ENCODE data around the gene IL6ST.

The IL6ST gene

DNA sequence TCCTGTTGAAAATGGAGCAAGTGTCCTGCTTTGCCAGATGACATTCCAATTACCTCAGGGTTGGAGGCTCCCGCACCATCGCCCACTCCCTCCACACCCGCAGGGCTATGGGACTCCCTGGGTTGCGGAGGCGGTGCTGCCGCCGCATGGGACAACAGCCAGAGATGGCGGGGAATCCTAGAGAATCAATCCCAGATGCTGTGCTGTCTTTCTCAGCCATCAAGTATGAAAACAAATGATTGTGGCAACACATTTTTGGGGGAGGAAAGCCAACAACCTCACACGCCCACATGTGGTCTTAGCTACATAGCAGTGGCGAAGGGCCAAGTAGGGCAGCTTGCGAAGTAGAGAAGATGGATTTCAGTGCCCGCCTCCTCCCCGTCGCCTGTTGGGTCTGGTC is 96.9 kb downstream of the IL6ST start:
- Histone ChIP-seq H3K9me3 (ENCODE audit: severe bottlenecking) (no peaks in the 10 kb centered on the region), H3K4me3 (ENCODE audit: low read depth, low read length) (no peak overlapping the region), H3K27me3 (ENCODE audit: insufficient read depth, low read depth, severe bottlenecking) (no peaks in the 10 kb centered on the region), H3K27ac (no peak overlapping the region), H3K36me3 (no peaks in the 10 kb centered on the region)
- no peak for DNase-seq
- TF ChIP-seq, protein P1, sequence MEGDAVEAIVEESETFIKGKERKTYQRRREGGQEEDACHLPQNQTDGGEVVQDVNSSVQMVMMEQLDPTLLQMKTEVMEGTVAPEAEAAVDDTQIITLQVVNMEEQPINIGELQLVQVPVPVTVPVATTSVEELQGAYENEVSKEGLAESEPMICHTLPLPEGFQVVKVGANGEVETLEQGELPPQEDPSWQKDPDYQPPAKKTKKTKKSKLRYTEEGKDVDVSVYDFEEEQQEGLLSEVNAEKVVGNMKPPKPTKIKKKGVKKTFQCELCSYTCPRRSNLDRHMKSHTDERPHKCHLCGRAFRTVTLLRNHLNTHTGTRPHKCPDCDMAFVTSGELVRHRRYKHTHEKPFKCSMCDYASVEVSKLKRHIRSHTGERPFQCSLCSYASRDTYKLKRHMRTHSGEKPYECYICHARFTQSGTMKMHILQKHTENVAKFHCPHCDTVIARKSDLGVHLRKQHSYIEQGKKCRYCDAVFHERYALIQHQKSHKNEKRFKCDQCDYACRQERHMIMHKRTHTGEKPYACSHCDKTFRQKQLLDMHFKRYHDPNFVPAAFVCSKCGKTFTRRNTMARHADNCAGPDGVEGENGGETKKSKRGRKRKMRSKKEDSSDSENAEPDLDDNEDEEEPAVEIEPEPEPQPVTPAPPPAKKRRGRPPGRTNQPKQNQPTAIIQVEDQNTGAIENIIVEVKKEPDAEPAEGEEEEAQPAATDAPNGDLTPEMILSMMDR (IDR thresholded peaks at IDR 0.05; ENCODE audit: low read depth, low read length) = no peak

- Histone ChIP-seq H3K27ac (no peak overlapping the region), H3K9me3 (ENCODE audit: severe bottlenecking) (no peaks in the 10 kb centered on the region), H3K36me3 (no peaks in the 10 kb centered on the region), H3K4me3 (ENCODE audit: low read depth, low read length) (no peak overlapping the region), H3K27me3 (ENCODE audit: insufficient read depth, low read depth, severe bottlenecking) (no peaks in the 10 kb centered on the region)
- DNase-seq = no peak
- TF ChIP-seq, protein P1 (IDR thresholded peaks at IDR 0.05; ENCODE audit: low read depth, low read length) = no peak
Measured at GRCh38 chr5:55897206-55897894, 97.4 kb downstream of the IL6ST start.

- TF ChIP-seq, protein P1 (IDR thresholded peaks at IDR 0.05; ENCODE audit: low read depth, low read length) = no peak
- no peak overlapping the region for H3K4me3 ChIP-seq (ENCODE audit: low read depth, low read length)
- DNase-seq = no peak
- no peaks in the 10 kb centered on the region for H3K27me3 ChIP-seq (ENCODE audit: insufficient read depth, low read depth, severe bottlenecking)
- no peaks in the 10 kb centered on the region for H3K36me3 ChIP-seq
- H3K9me3 ChIP-seq (ENCODE audit: severe bottlenecking) = no peaks in the 10 kb centered on the region
- H3K27ac ChIP-seq = no peak overlapping the region
Measured at GRCh38 chr5:55896663-55897062, 98.1 kb downstream of the IL6ST start.

DNA sequence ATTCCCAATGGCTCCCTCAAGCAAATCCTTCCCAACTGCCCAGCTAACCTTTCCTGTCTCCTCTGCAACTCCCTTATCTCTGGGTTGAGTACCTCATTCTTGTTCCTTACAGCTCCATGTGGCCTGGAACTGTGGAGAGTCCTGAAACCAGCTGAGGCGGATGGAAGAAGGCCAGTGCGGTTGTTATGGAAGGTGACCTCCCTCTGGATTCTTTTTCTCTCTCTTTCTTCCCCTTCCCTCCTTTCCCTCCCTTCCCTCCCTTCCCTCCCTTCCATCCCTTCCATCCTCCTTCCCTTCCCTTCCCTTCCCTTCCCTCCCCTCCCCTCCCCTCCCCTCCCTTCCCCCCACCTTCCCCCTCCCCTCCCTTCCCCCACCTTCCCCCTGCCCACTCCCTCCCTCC is 98.5 kb downstream of the IL6ST start:
- TF ChIP-seq, protein P1 (IDR thresholded peaks at IDR 0.05; ENCODE audit: low read depth, low read length) = no peak
- H3K4me3 ChIP-seq (ENCODE audit: low read depth, low read length) = no peak overlapping the region
- DNase-seq = no peak
- no peaks in the 10 kb centered on the region for H3K9me3 ChIP-seq (ENCODE audit: severe bottlenecking)
- no peaks in the 10 kb centered on the region for H3K36me3 ChIP-seq
- no peak overlapping the region for H3K27ac ChIP-seq
- H3K27me3 ChIP-seq (ENCODE audit: insufficient read depth, low read depth, severe bottlenecking) = no peaks in the 10 kb centered on the region

DNA sequence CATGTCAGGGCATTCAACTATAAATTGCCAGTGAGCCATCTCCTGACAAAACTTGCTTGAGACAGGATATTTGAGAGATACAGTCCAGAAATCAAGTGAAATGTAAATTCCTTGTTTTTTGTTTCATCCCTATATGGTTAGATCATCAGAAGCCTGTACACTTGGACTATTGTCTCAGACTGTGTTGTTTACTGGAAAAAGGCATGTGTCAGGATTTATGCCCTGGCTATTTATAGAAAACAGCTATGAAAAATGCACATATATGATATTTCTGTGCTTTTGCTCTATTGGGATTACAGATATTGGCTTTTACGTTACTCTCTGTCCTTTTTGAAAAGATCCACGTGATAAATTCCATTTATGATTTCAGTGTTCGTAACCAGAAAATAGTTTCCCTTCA is 99.4 kb downstream of the IL6ST start:
- Histone ChIP-seq H3K4me3 (ENCODE audit: low read depth, low read length) (no peak overlapping the region), H3K27ac (no peak overlapping the region), H3K36me3 (no peaks in the 10 kb centered on the region), H3K27me3 (ENCODE audit: insufficient read depth, low read depth, severe bottlenecking) (no peaks in the 10 kb centered on the region), H3K9me3 (ENCODE audit: severe bottlenecking) (no peaks in the 10 kb centered on the region)
- TF ChIP-seq, protein P1 (IDR thresholded peaks at IDR 0.05; ENCODE audit: low read depth, low read length) = no peak
- DNase-seq = no peak

- TF ChIP-seq, protein P1 (IDR thresholded peaks at IDR 0.05; ENCODE audit: low read depth, low read length) = no peak
- no peak for DNase-seq
- Histone ChIP-seq H3K27me3 (ENCODE audit: insufficient read depth, low read depth, severe bottlenecking) (no peaks in the 10 kb centered on the region), H3K4me3 (ENCODE audit: low read depth, low read length) (no peak overlapping the region), H3K9me3 (ENCODE audit: severe bottlenecking) (no peaks in the 10 kb centered on the region), H3K36me3 (no peaks in the 10 kb centered on the region), H3K27ac (no peak overlapping the region)
Measured at GRCh38 chr5:55894135-55894534, 100.6 kb downstream of the IL6ST start.

Measured in WERI-Rb-1 (cell line).